Nephron progenitor cell (in vitro differentiated cells): ENCODE results near the gene HMG20B.
A peak's percentile ranks its signal among the peaks of the same experiment; 100 is the strongest.

ENCODE experiments used
- DNase-seq: peaks from one replicate; pipeline ENCODE4 v3.0.0; 2021
- H3K27ac Mint-ChIP-seq: 2 replicates; pipeline ENCODE4 v1.8.0; 2021; ENCODE audit warnings: mild to moderate bottlenecking, moderate library complexity, mixed read lengths
- H3K27me3 Mint-ChIP-seq: 2 replicates; pipeline ENCODE4 v1.8.0; 2021; ENCODE audit warnings: mild to moderate bottlenecking, low read depth, mixed read lengths; ENCODE audit not compliant: poor library complexity
- H3K36me3 Mint-ChIP-seq: 2 replicates; pipeline ENCODE4 v1.8.0; 2021; ENCODE audit warnings: low read depth, mixed read lengths
- H3K4me1 Mint-ChIP-seq: 2 replicates; pipeline ENCODE4 v1.8.0; 2021; ENCODE audit warnings: mixed read lengths
- H3K4me3 Mint-ChIP-seq: 2 replicates; pipeline ENCODE4 v1.8.0; 2021; ENCODE audit warnings: mild to moderate bottlenecking, moderate library complexity, mixed read lengths
- H3K9me3 Mint-ChIP-seq: 2 replicates; pipeline ENCODE4 v1.8.0; 2021; ENCODE audit warnings: mild to moderate bottlenecking, moderate library complexity, mixed read lengths
- TF ChIP-seq, protein P1 (sequence below): fragments of 200-600 bp; sonication (generic); IDR thresholded peaks from 2 replicates; pipeline ENCODE4 v1.5.0; 2021; ENCODE audit warnings: antibody characterized with exemption

Gene HMG20B

GRCh38 chr19:3572855-3573161 lies at the start of gene HMG20B:
HMG20B (plus strand) TSS chr19:3572944; CDS start chr19:3573310, 366 bp downstream.
- no peak for DNase-seq
- TF ChIP-seq, protein P1, sequence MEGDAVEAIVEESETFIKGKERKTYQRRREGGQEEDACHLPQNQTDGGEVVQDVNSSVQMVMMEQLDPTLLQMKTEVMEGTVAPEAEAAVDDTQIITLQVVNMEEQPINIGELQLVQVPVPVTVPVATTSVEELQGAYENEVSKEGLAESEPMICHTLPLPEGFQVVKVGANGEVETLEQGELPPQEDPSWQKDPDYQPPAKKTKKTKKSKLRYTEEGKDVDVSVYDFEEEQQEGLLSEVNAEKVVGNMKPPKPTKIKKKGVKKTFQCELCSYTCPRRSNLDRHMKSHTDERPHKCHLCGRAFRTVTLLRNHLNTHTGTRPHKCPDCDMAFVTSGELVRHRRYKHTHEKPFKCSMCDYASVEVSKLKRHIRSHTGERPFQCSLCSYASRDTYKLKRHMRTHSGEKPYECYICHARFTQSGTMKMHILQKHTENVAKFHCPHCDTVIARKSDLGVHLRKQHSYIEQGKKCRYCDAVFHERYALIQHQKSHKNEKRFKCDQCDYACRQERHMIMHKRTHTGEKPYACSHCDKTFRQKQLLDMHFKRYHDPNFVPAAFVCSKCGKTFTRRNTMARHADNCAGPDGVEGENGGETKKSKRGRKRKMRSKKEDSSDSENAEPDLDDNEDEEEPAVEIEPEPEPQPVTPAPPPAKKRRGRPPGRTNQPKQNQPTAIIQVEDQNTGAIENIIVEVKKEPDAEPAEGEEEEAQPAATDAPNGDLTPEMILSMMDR = no peak
- H3K36me3 Mint-ChIP-seq = peaks cover 20% of the 10 kb centered on the region
- H3K9me3 Mint-ChIP-seq = no peaks in the 10 kb centered on the region
- H3K4me3 Mint-ChIP-seq = peak within 1 kb of the TSS; percentile 79
- no peak within 1 kb of the TSS for H3K27ac Mint-ChIP-seq
- H3K4me1 Mint-ChIP-seq = peaks cover 41% of the 10 kb centered on the region
- peaks cover 38% of the 10 kb centered on the region for H3K27me3 Mint-ChIP-seq

GRCh38 chr19:3523361-3524077 lies 49.2 kb upstream of the HMG20B start:
- Mint-ChIP-seq H3K36me3 (peaks cover 26% of the 10 kb centered on the region), H3K9me3 (no peaks in the 10 kb centered on the region), H3K4me1 (peaks cover 19% of the 10 kb centered on the region), H3K27ac (peak overlapping the region; percentile 68), H3K4me3 (no peak overlapping the region), H3K27me3 (peaks cover 3% of the 10 kb centered on the region)
- TF ChIP-seq, protein P1 = no peak
- DNase-seq = no peak

DNA sequence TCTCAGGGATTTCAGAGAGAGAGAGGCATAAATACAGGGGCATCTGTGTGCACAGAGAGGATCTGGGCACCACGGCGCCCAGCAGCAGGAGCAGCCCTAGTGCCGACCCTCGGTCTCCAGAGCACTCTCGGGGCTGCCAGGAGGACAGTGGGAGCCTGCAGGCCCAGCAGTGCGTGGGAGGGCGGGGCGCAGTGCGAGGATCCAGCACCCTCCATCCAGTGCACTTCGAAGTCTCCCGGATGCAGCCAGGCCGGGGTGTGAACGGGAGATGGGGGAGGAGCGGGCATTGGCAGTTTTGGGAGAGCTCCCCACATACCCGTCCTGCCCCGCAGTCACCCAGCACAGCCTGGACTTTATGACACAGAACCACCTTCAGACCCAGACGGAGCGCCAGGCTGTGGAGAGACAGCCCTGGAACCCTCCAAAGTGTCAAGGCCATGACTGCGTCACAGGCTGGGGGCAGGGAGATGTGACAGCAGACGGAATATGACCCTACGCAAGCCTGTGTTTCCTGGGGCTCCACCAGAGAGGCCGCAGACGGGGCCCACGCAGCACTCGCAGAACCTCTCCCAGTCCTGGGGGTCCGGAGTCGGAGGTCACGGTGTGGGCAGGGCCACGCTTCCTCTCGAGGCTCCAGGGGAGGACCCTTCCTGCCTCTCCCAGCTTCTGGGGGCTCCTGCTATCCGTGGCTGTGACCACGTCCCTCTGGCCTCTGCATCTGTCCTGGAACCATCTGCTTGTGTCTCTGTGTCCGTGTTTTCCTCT lies 48.5 kb upstream of the HMG20B start:
- no peak overlapping the region for H3K4me3 Mint-ChIP-seq
- peak overlapping the region; percentile 68 for H3K27ac Mint-ChIP-seq
- H3K36me3 Mint-ChIP-seq = peaks cover 26% of the 10 kb centered on the region
- peaks cover 3% of the 10 kb centered on the region for H3K27me3 Mint-ChIP-seq
- no peaks in the 10 kb centered on the region for H3K9me3 Mint-ChIP-seq
- DNase-seq = no peak
- TF ChIP-seq, protein P1 = no peak
- peaks cover 15% of the 10 kb centered on the region for H3K4me1 Mint-ChIP-seq

DNA sequence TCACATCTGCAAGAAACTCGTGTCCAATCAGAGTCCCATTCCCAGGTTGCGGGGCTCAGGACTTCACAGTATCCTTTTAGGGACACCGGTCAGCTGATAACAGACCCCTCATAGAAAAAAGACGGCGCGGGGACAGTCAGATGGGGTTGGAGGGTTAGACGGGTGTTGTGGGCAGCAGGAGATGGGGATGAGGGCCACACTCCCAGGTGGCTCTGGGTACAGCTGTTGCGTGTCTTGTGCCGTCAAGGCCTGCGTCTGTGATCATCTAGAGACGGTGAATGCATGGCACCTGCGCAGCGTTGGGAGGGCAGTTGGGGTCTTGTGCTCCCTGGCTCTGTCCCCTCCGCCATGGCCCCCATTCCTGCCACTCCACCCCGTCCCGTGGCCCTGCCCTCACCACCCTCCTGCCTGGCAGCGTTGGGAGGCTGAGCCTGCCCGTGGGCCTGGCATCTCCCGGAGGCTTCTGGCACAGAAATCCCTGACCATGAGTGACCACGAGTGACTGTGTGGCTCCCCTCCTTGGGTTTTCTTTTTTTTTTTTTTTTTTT lies 47.8 kb upstream of the HMG20B start:
- Mint-ChIP-seq H3K27ac (no peak overlapping the region), H3K9me3 (no peaks in the 10 kb centered on the region), H3K4me1 (peaks cover 15% of the 10 kb centered on the region), H3K36me3 (peaks cover 26% of the 10 kb centered on the region), H3K4me3 (no peak overlapping the region), H3K27me3 (peaks cover 3% of the 10 kb centered on the region)
- TF ChIP-seq, protein P1 = no peak
- no peak for DNase-seq

GRCh38 chr19:3526507-3527237 lies 46.1 kb upstream of the HMG20B start:
- Mint-ChIP-seq H3K27ac (no peak overlapping the region), H3K4me3 (no peak overlapping the region), H3K9me3 (no peaks in the 10 kb centered on the region), H3K36me3 (peaks cover 17% of the 10 kb centered on the region), H3K4me1 (peaks cover 10% of the 10 kb centered on the region), H3K27me3 (peaks cover 3% of the 10 kb centered on the region)
- DNase-seq = no peak
- TF ChIP-seq, protein P1 = peak; percentile 13
